Neural cell (in vitro differentiated cells): ENCODE results near the gene MYEF2. TPM values are rescaled to one million over a fixed set of nuclear protein-coding genes. Genes with fewer than 3 reads are reported as not detected.

Source experiments
- H2AFZ ChIP-seq: fragments of 200-600, 300-800 bp; sonication (generic), shearing (Covaris generic); 2 replicates; pipeline ENCODE4 v1.6.0; 2014; ENCODE audit warnings: low read depth, mild to moderate bottlenecking, antibody characterized with exemption, low read length, moderate library complexity
- H3F3A ChIP-seq: fragments of 200-600 bp; shearing (Covaris generic); 2 replicates; pipeline ENCODE4 v1.6.1; 2016; ENCODE audit warnings: mild to moderate bottlenecking, moderate library complexity, mixed read lengths, antibody characterized with exemption, low read length; ENCODE audit not compliant: insufficient read depth, poor library complexity, severe bottlenecking
- H3K27ac ChIP-seq: fragments of 200-600, 300-800 bp; sonication (generic), shearing (Covaris generic); 2 replicates; pipeline ENCODE4 v1.5.1; 2014; ENCODE audit warnings: mild to moderate bottlenecking, low read length, moderate library complexity
- H3K27me3 ChIP-seq: fragments of 300-800, 200-600 bp; sonication (generic), shearing (Covaris generic); 2 replicates; pipeline ENCODE4 v1.6.0; 2014; ENCODE audit warnings: mild to moderate bottlenecking, low read depth, low read length, moderate library complexity; ENCODE audit not compliant: insufficient read depth
- H3K36me3 ChIP-seq: fragments of 300-800, 200-600 bp; sonication (generic), shearing (Covaris generic); 2 replicates; pipeline ENCODE4 v1.5.1; 2014; ENCODE audit warnings: mild to moderate bottlenecking, antibody characterized with exemption, low read length, moderate library complexity; ENCODE audit not compliant: insufficient read depth
- H3K4me2 ChIP-seq: fragments of 300-800, 200-600 bp; sonication (generic), shearing (Covaris generic); 2 replicates; pipeline ENCODE4 v1.6.0; 2014; ENCODE audit warnings: mild to moderate bottlenecking, low read length
- H3K4me3 ChIP-seq: fragments of 300-800, 200-600 bp; sonication (generic), shearing (Covaris generic); 2 replicates; pipeline ENCODE4 v1.5.1; 2014; ENCODE audit warnings: mild to moderate bottlenecking, low read length, moderate library complexity
- H3K79me2 ChIP-seq: fragments of 200-600 bp; shearing (Covaris generic); replicated peaks from 2 replicates; pipeline ENCODE4 v1.6.0; 2014; ENCODE audit warnings: mild to moderate bottlenecking, low read length, moderate library complexity; ENCODE audit not compliant: insufficient read depth
- H3K9ac ChIP-seq: fragments of 300-800, 200-600 bp; sonication (generic), shearing (Covaris generic); 2 replicates; pipeline ENCODE4 v1.6.1; 2016; ENCODE audit warnings: mild to moderate bottlenecking, low read length, mixed read lengths
- H3K9me2 ChIP-seq: fragments of 200-600 bp; shearing (Covaris generic); 2 replicates; pipeline ENCODE4 v1.6.1; 2016; ENCODE audit warnings: mild to moderate bottlenecking, low read length, mixed read lengths; ENCODE audit not compliant: insufficient read depth
- H3K9me3 ChIP-seq: fragments of 200-600, 300-800 bp; sonication (generic), shearing (Covaris generic); 2 replicates; pipeline ENCODE4 v1.6.1; 2016; ENCODE audit warnings: mild to moderate bottlenecking, mixed run types, low read length, moderate library complexity, mixed read lengths
- H4K20me1 ChIP-seq: fragments of 200-600 bp; shearing (Covaris generic); 2 replicates; pipeline ENCODE4 v1.6.1; 2016; ENCODE audit warnings: mild to moderate bottlenecking, mixed run types; ENCODE audit not compliant: insufficient read depth
- CTCF ChIP-seq: fragments of 450-650 bp; IDR thresholded peaks from 2 replicates; pipeline ENCODE4 v1.5.1; 2014; ENCODE audit warnings: antibody characterized with exemption, mild to moderate bottlenecking, moderate library complexity; ENCODE audit not compliant: poor library complexity, severe bottlenecking
- EP300 ChIP-seq: fragments of 450-650 bp; conservative IDR thresholded peaks from 2 replicates; pipeline ENCODE4 v1.6.1; 2014; ENCODE audit warnings: antibody characterized with exemption, mild to moderate bottlenecking, moderate library complexity; ENCODE audit not compliant: poor library complexity, severe bottlenecking
- EZH2 ChIP-seq: fragments of 200-600, 300-800 bp; shearing (Covaris generic), sonication (generic); IDR thresholded peaks from 2 replicates; pipeline ENCODE4 v1.6.1; 2014; ENCODE audit warnings: antibody characterized with exemption, low read length, borderline replicate concordance, mild to moderate bottlenecking; ENCODE audit not compliant: insufficient read depth, poor library complexity, severe bottlenecking
- MXI1 ChIP-seq: fragments of 450-650 bp; conservative IDR thresholded peaks from 2 replicates; pipeline ENCODE4 v1.6.1; 2014; ENCODE audit warnings: antibody characterized with exemption, mild to moderate bottlenecking; ENCODE audit not compliant: poor library complexity, severe bottlenecking
- POLR2AphosphoS5 ChIP-seq: IDR thresholded peaks from 2 replicates; pipeline ENCODE4 v1.6.1; 2012
- RAD21 ChIP-seq: fragments of 450-650 bp; conservative IDR thresholded peaks from 2 replicates; pipeline ENCODE4 v1.6.1; 2014; ENCODE audit warnings: antibody characterized with exemption, mild to moderate bottlenecking, moderate library complexity
- REST ChIP-seq: IDR thresholded peaks from 2 replicates; pipeline ENCODE4 v1.6.1; 2012; ENCODE audit warnings: borderline replicate concordance
- SMC3 ChIP-seq: fragments of 450-650 bp; conservative IDR thresholded peaks from 2 replicates; pipeline ENCODE4 v1.6.1; 2014; ENCODE audit warnings: antibody characterized with exemption, mild to moderate bottlenecking, moderate library complexity; ENCODE audit not compliant: poor library complexity
- TAF1 ChIP-seq: IDR thresholded peaks from 2 replicates; pipeline ENCODE4 v1.6.1; 2012; ENCODE audit warnings: low read depth
- polyA plus RNA-seq: library from polyadenylated mRNA; depleted of rRNA; stranded (reverse); fragments of >200 nt; gene quantifications from 2 replicates; pipeline ENCODE4 v1.2.3, GENCODE V29; 2014

The MYEF2 gene
- polyA plus RNA-seq, 1 donor from 2014 or later: 176 TPM

GRCh38 chr15:48222627-48223026 lies 44.5 kb upstream of the MYEF2 start:
- Histone ChIP-seq H3K4me2 (no peak overlapping the region), H2AFZ (no peak overlapping the region), H4K20me1 (no peaks in the 10 kb centered on the region), H3K9me2 (no peaks in the 10 kb centered on the region), H3K36me3 (no peaks in the 10 kb centered on the region), H3K27ac (no peak overlapping the region), H3K79me2 (no peaks in the 10 kb centered on the region), H3K4me3 (no peak overlapping the region), H3K9me3 (no peaks in the 10 kb centered on the region), H3K9ac (no peak overlapping the region), H3K27me3 (no peaks in the 10 kb centered on the region), H3F3A (no peaks in the 10 kb centered on the region)
- TF ChIP-seq EP300 (no peak), CTCF (no peak), POLR2AphosphoS5 (no peak), EZH2 (no peak), RAD21 (no peak), MXI1 (no peak), REST (no peak)

- no peak overlapping the region for H3K4me2 ChIP-seq
- no peak overlapping the region for H3K9ac ChIP-seq
- H3F3A ChIP-seq: no peaks in the 10 kb centered on the region
- no peaks in the 10 kb centered on the region for H3K79me2 ChIP-seq
- TF ChIP-seq TAF1: no peak
- TF ChIP-seq RAD21: no peak
- TF ChIP-seq MXI1: no peak
- TF ChIP-seq REST: no peak
- TF ChIP-seq EZH2: no peak
- TF ChIP-seq SMC3: no peak
- no peak for TF ChIP-seq EP300
- TF ChIP-seq POLR2AphosphoS5: no peak
- TF ChIP-seq CTCF: no peak
- H3K27ac ChIP-seq: no peak overlapping the region
- no peaks in the 10 kb centered on the region for H4K20me1 ChIP-seq
- H2AFZ ChIP-seq: no peak overlapping the region
- no peaks in the 10 kb centered on the region for H3K27me3 ChIP-seq
- H3K4me3 ChIP-seq: no peak overlapping the region
- H3K36me3 ChIP-seq: no peaks in the 10 kb centered on the region
- H3K9me2 ChIP-seq: no peaks in the 10 kb centered on the region
- H3K9me3 ChIP-seq: no peaks in the 10 kb centered on the region
Observed at GRCh38 chr15:48221885-48222284, 43.8 kb upstream of the MYEF2 start.
